HepG2 (cell line): ENCODE data around the gene PRR12. TPM values are rescaled to one million over a fixed set of nuclear protein-coding genes. Genes with fewer than 3 reads are reported as not detected.
A peak's percentile ranks its signal among the peaks of the same experiment; 100 is the strongest.

Experiments
- EEA1 ChIP-seq: sonication (generic); formaldehyde crosslinking; IDR thresholded peaks from 2 replicates; pipeline ENCODE4 v1.5.1; 2020; ENCODE audit warnings: mild to moderate bottlenecking, missing genetic modification reagents, borderline replicate concordance
- ETV6 ChIP-seq: sonication (generic); formaldehyde crosslinking; conservative IDR thresholded peaks from 2 replicates; pipeline ENCODE4 v1.4.0; 2020; ENCODE audit warnings: missing genetic modification reagents
- GLMP ChIP-seq: sonication (generic); formaldehyde crosslinking; IDR thresholded peaks from 2 replicates; pipeline ENCODE4 v1.9.0; 2021; ENCODE audit warnings: missing genetic modification reagents, mild to moderate bottlenecking, borderline replicate concordance
- IRF2 ChIP-seq: IDR thresholded peaks from 2 replicates; pipeline ENCODE4 v1.6.1; 2018; ENCODE audit warnings: missing genetic modification reagents, missing compliant biosample characterization
- MAFG ChIP-seq: sonication (generic); formaldehyde crosslinking; IDR thresholded peaks from 2 replicates; pipeline ENCODE4 v1.5.1; 2020; ENCODE audit warnings: mild to moderate bottlenecking, missing genetic modification reagents
- NFYC ChIP-seq: IDR thresholded peaks from 2 replicates; pipeline ENCODE4 v1.6.1; 2016; ENCODE audit warnings: missing genetic modification reagents, missing compliant biosample characterization
- SMAD9 ChIP-seq: sonication (generic); formaldehyde crosslinking; IDR thresholded peaks from 2 replicates; pipeline ENCODE4 v1.5.1; 2020; ENCODE audit warnings: mild to moderate bottlenecking, missing genetic modification reagents
- SOX13 ChIP-seq, 3 experiments: fragments of 450-650 bp in 1 of 3; sonication (generic) in 1 of 3; formaldehyde crosslinking in 1 of 3; IDR thresholded peaks in 2 of 3; conservative IDR thresholded peaks in 1 of 3; 2 replicates each; pipeline versions ENCODE4 v1.5.0 to v1.6.1; 2016 to 2020; ENCODE audit warnings: antibody characterized with exemption in 1 of 3, mild to moderate bottlenecking in 1 of 3, missing compliant biosample characterization in 1 of 3, missing genetic modification reagents in 1 of 3, moderate library complexity in 1 of 3
- SP2 ChIP-seq: sonication (generic); formaldehyde crosslinking; IDR thresholded peaks from 2 replicates; pipeline ENCODE4 v1.5.1; 2020; ENCODE audit warnings: mild to moderate bottlenecking, missing genetic modification reagents
- TERF1 ChIP-seq: sonication (generic); formaldehyde crosslinking; IDR thresholded peaks from 2 replicates; pipeline ENCODE4 v1.8.0; 2022; ENCODE audit warnings: mild to moderate bottlenecking, missing genetic modification reagents, moderate library complexity
- ZBTB44 ChIP-seq: sonication (generic); formaldehyde crosslinking; IDR thresholded peaks from 2 replicates; pipeline ENCODE4 v1.4.0; 2020; ENCODE audit warnings: missing genetic modification reagents
- ZNF180 ChIP-seq: sonication (generic); formaldehyde crosslinking; IDR thresholded peaks from 2 replicates; pipeline ENCODE4 v1.4.0; 2020; ENCODE audit warnings: low read depth, missing genetic modification reagents, borderline replicate concordance
- ZNF784 ChIP-seq: sonication (generic); formaldehyde crosslinking; IDR thresholded peaks from 2 replicates; pipeline ENCODE4 v1.5.1; 2020; ENCODE audit warnings: missing genetic modification reagents, mild to moderate bottlenecking, borderline replicate concordance
- polyA plus RNA-seq, 8 experiments: library from polyadenylated mRNA; depleted of rRNA in 3 of 8; stranded (reverse) in 7 of 8; unstranded in 1 of 8; fragments of >200 nt; fragmentation: Illumina TruSeq in 4 of 8; extraction: Trizol in 4 of 8; gene quantifications; 2 replicates each; pipeline versions ENCODE4 v1.2.1 to v1.2.3, GENCODE V29; 2011 to 2016; ENCODE audit warnings: low read depth in 4 of 8, missing spikeins in 1 of 8, mixed read lengths in 1 of 8; ENCODE audit not compliant: insufficient read depth in 1 of 8
- total RNA-seq, 5 experiments: library from RNA; depleted of rRNA; stranded (reverse); fragments of >200 nt; fragmentation: Illumina TruSeq; extraction: Trizol; gene quantifications; 2 replicates each; pipeline ENCODE4 v1.2.3, GENCODE V29; 2016; ENCODE audit warnings: low read depth in 1 of 5
- TF ChIP-seq, protein P1 (sequence below): sonication (generic); formaldehyde crosslinking; IDR thresholded peaks from 2 replicates; pipeline ENCODE4 v1.4.0; 2020; ENCODE audit warnings: missing genetic modification reagents, mild to moderate bottlenecking, borderline replicate concordance
- TF ChIP-seq, protein P2 (sequence below): IDR thresholded peaks from 2 replicates; pipeline ENCODE4 v1.6.1; 2016; ENCODE audit warnings: missing genetic modification reagents, missing compliant biosample characterization
- TF ChIP-seq, protein P3 (sequence below): sonication (generic); formaldehyde crosslinking; IDR thresholded peaks from 2 replicates; pipeline ENCODE4 v1.8.0; 2022; ENCODE audit warnings: mild to moderate bottlenecking, missing genetic modification reagents, borderline replicate concordance

PRR12 gene
- total and polyA plus RNA-seq, 2 of the 13 experiments (the other 11 are each of a cell fraction or from before 2014, with no cell fraction given) = 0.62 to 1.5 TPM

- TF ChIP-seq, protein P1, sequence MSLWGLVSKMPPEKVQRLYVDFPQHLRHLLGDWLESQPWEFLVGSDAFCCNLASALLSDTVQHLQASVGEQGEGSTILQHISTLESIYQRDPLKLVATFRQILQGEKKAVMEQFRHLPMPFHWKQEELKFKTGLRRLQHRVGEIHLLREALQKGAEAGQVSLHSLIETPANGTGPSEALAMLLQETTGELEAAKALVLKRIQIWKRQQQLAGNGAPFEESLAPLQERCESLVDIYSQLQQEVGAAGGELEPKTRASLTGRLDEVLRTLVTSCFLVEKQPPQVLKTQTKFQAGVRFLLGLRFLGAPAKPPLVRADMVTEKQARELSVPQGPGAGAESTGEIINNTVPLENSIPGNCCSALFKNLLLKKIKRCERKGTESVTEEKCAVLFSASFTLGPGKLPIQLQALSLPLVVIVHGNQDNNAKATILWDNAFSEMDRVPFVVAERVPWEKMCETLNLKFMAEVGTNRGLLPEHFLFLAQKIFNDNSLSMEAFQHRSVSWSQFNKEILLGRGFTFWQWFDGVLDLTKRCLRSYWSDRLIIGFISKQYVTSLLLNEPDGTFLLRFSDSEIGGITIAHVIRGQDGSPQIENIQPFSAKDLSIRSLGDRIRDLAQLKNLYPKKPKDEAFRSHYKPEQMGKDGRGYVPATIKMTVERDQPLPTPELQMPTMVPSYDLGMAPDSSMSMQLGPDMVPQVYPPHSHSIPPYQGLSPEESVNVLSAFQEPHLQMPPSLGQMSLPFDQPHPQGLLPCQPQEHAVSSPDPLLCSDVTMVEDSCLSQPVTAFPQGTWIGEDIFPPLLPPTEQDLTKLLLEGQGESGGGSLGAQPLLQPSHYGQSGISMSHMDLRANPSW (CRISPR knock-in tag) = 0 out of 2 replicates have a peak, but pooled peaks have one; percentile 22
- no peak for TF ChIP-seq ZNF784 (CRISPR knock-in tag)
- TF ChIP-seq, protein P2, sequence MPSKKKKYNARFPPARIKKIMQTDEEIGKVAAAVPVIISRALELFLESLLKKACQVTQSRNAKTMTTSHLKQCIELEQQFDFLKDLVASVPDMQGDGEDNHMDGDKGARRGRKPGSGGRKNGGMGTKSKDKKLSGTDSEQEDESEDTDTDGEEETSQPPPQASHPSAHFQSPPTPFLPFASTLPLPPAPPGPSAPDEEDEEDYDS = peak; percentile 97
- no peak for TF ChIP-seq MAFG (CRISPR knock-in tag)
- TF ChIP-seq SMAD9 (CRISPR knock-in tag) = no peak
- TF ChIP-seq SP2 (CRISPR knock-in tag) = no peak; the same call in 1 of the 2 replicates
- TF ChIP-seq IRF2 (CRISPR knock-in tag) = peak; percentile 51; the same call in 1 of the 2 replicates
- TF ChIP-seq, protein P3, sequence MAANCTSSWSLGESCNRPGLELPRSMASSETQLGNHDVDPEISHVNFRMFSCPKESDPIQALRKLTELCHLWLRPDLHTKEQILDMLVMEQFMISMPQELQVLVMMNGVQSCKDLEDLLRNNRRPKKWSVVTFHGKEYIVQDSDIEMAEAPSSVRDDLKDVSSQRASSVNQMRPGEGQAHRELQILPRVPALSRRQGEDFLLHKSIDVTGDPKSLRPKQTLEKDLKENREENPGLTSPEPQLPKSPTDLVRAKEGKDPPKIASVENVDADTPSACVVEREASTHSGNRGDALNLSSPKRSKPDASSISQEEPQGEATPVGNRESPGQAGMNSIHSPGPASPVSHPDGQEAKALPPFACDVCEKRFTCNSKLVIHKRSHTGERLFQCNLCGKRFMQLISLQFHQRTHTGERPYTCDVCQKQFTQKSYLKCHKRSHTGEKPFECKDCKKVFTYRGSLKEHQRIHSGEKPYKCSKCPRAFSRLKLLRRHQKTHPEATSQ (CRISPR knock-in tag) = no peak
- TF ChIP-seq TERF1 (CRISPR knock-in tag) = no peak
- TF ChIP-seq EEA1 (CRISPR knock-in tag) = no peak
- TF ChIP-seq ZNF180 (CRISPR knock-in tag) = no peak
- peak; percentile 10; the same call in 1 of the 2 replicates for TF ChIP-seq NFYC (CRISPR knock-in tag)
- TF ChIP-seq ZBTB44 = no peak
- no peak for TF ChIP-seq GLMP
- no peak for TF ChIP-seq ETV6 (CRISPR knock-in tag)
- TF ChIP-seq SOX13 (IDR thresholded peaks at IDR 0.05) = no peak
- peak in 1 of 2 experiments; percentile 36; a peak in 1 of 4 replicates for TF ChIP-seq SOX13 (CRISPR knock-in tag; conservative IDR thresholded peaks at IDR 0.05 in 1 of 2, IDR thresholded peaks at IDR 0.05 in 1 of 2)
Measured at GRCh38 chr19:49640113-49640898, 49.3 kb downstream of the PRR12 start, which contains the start of gene RRAS (continued).
